Astrocyte (in vitro differentiated cells and primary cell): Measurements from ENCODE around the gene PDZK1IP1.

Experiments used
- CTCF ChIP-seq: IDR thresholded peaks from 2 replicates; pipeline ENCODE4 v1.5.1; 2011; ENCODE audit warnings: low read depth, mild to moderate bottlenecking, inconsistent platforms, low read length, moderate library complexity; ENCODE audit not compliant: insufficient read depth
- EZH2 ChIP-seq: IDR thresholded peaks from 2 replicates; pipeline ENCODE4 v1.6.1; 2012; ENCODE audit warnings: mild to moderate bottlenecking, low read length, inconsistent platforms; ENCODE audit not compliant: insufficient read depth

GRCh38 chr1:47187926-47188250, 1.9 kb downstream of the PDZK1IP1 start:
- TF ChIP-seq CTCF (no peak), EZH2 (no peak)
